GM12864 (cell line): Measurements from ENCODE around the gene VNN1.

Source experiments
- DNase-seq: peaks from one replicate; pipeline ENCODE4 v3.0.0-alpha.2; 2011; ENCODE audit warnings: low read depth
- H3K4me3 ChIP-seq: 2 replicates; pipeline ENCODE4 v1.5.1; 2011; ENCODE audit warnings: mild to moderate bottlenecking, low read depth, low read length, control low read depth
- TF ChIP-seq, protein P1 (sequence below): IDR thresholded peaks from 2 replicates; pipeline ENCODE4 v1.5.1; 2011; ENCODE audit warnings: low read depth, mild to moderate bottlenecking, moderate library complexity, low read length, control low read depth, inconsistent platforms; ENCODE audit errors: missing control alignments

The VNN1 gene

DNA sequence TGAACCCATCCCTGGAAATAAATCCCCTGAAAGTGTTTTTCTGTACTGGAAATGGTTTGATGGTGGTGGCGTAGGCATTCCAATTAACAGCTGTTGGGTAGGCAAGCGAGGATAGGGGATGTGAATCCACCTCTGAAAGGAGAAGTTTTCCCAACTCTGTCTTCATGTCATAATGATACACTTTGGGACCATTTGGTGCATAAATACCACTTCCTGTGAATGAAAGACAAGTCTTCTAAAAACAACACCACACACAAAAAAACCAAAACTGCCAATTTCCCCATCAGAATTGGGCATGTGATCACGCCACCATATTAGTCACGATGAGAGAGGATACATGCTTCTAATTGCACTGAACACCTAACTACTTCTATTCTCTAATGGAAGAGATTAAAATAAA lies 37.5 kb upstream of the VNN1 start:
- TF ChIP-seq, protein P1, sequence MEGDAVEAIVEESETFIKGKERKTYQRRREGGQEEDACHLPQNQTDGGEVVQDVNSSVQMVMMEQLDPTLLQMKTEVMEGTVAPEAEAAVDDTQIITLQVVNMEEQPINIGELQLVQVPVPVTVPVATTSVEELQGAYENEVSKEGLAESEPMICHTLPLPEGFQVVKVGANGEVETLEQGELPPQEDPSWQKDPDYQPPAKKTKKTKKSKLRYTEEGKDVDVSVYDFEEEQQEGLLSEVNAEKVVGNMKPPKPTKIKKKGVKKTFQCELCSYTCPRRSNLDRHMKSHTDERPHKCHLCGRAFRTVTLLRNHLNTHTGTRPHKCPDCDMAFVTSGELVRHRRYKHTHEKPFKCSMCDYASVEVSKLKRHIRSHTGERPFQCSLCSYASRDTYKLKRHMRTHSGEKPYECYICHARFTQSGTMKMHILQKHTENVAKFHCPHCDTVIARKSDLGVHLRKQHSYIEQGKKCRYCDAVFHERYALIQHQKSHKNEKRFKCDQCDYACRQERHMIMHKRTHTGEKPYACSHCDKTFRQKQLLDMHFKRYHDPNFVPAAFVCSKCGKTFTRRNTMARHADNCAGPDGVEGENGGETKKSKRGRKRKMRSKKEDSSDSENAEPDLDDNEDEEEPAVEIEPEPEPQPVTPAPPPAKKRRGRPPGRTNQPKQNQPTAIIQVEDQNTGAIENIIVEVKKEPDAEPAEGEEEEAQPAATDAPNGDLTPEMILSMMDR, result no peak
- no peak overlapping the region; the same call in 1 of the 2 replicates for H3K4me3 ChIP-seq
- no peak for DNase-seq

DNA sequence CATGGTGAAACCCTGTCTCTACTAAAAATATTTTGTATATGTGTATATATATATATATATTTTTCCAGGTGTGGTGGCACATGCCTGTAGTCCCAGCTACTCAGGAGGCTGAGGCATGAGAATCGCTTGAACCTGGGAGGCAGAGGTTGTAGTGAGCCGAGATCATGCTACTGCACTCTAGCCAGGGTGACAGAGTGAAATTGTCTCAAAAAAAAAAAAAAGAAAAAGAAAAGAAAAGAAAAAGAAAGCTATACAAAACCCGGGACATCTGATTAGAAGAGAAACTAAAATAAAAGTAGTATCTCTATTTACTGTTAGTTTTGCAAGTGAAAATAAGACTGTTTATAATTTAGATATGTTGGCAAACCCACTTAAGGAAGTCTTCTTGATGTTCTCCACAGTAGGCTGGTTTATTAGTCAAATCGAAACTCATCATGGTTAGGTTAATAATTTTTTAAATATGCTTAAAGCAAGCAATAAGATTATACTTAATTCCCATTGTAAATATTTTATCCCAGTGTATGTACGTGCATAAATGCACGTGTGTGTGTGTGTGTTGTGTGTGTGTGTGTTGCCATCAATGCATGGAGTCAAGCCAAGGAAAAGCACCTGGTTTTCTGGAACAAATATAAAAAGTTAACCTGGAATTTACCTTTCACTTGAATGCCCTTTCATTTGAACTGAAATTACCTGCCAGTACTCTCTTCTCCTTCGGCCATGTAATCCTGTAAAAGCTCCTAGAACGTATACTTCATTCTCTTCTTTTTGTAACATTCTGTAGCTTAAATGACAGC lies 36.8 kb upstream of the VNN1 start:
- no peak for DNase-seq
- H3K4me3 ChIP-seq, result no peak overlapping the region; the same call in 1 of the 2 replicates
- TF ChIP-seq, protein P1, result no peak

DNA sequence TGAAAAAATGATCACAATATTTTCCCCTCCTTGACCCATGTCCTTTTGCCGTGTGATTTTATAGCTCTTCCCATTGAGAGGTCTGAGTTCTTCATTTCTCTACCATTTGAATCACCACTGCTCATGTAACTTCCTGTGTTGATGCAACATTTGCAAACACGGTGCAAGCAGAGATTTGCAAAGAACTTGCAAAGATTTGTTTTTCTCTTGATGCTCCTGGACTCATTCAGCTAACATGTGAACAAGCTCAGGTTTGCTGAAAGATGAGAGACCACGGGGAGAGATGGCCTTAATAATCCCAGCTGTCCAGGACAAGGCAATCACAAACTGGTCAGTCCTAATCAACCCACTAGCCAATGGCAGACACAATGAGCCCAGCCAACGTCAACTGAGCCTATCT lies 35.3 kb upstream of the VNN1 start:
- TF ChIP-seq, protein P1, result no peak
- no peak overlapping the region for H3K4me3 ChIP-seq
- no peak for DNase-seq

DNA sequence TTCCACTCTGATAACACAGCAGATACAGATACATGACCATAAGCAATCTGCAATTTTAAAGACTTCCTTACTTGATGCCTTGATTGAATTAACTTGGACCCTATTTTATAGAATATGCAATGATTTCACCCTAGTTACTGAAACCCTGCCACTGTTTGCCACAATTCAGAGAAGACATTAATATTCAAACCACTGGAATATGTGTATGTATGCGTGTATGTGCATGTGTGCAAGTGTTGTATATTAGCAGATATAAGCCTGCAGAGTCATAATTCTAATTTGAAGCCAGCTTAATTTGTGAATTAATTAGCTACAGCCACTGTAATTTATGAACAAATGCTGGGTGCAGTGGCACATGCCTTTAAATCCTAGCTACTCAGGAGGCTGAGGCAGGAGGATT lies 34.6 kb upstream of the VNN1 start:
- DNase-seq, result no peak
- TF ChIP-seq, protein P1, result no peak
- no peak overlapping the region for H3K4me3 ChIP-seq

DNA sequence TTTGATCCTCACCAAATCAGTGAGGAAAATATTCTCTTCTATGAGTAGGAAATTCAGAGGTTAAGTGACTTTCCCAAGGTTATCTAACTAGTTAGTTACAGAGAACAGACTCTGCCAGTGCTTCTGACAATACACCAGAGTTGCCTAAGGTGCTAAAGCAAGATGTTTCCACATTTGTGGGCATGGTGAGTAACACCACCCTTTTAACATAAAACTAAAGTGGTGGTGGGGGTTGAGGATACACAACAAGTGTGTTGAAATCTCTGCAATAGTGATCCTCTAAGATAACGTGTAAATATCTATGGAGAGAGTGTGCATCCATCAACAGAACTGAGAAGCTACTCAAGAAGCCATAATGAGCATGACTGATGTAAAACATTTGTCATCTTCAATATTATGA lies 32.2 kb upstream of the VNN1 start:
- no peak overlapping the region for H3K4me3 ChIP-seq

DNA sequence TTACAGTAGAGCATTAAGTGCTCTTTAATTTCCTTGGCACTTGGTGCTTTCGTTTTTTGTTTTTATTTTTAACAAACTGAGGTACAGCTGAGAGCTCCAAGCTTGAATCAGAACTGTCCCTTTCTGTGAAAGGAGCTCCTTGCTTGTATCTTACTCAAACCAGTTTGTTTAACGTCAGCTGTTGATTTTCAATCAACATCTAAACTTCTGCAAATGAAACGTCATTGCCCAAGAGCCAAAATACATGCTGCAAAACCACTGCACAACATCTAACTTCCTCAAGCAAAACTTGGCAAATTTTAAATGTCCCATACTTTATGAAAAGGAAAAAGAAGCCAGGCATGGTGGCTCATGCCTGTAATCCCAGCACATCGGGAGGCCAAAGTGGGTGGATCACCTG lies 28.6 kb upstream of the VNN1 start:
- TF ChIP-seq, protein P1, result no peak
- no peak for DNase-seq
- H3K4me3 ChIP-seq, result no peak overlapping the region

More for the DNA sequence above, 32.2 kb upstream of the VNN1 start:
- no peak for DNase-seq
- TF ChIP-seq, protein P1, result no peak

DNA sequence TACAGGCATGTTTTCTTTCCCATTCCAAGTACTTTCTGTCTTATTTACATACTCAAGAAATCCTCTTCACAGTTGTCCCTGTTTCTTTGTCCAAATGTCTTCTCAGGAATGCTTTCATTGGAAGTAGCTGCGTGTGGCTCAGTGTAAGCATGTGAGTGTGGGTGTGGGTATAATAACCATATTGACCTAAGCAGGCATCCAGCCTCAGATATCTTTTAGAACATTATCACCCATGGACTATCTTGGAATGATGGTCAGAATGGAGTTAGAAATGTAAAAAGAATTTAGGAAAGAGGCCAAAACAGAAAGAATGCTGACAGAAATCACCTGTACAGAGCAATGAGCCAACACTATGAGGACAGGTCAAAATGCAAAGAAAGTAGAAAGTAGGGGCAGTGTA lies 27.4 kb upstream of the VNN1 start:
- TF ChIP-seq, protein P1, result no peak
- DNase-seq, result no peak
- H3K4me3 ChIP-seq, result no peak overlapping the region
